Measurements from ENCODE around the gene ST6GALNAC3. TPM values are rescaled to one million over a fixed set of nuclear protein-coding genes. Genes with fewer than 3 reads are reported as not detected.
"Not testable (repeated sequence)": the region's sequence is repeated elsewhere in the genome, so short reads cannot be mapped to it uniquely, and the experiment has no call there.

ST6GALNAC3 gene
- polyA plus RNA-seq, 1 donor: 5.0 TPM

- DNase-seq (ENCODE audit: low read depth): no peak
Observed at GRCh38 chr1:76190749-76191424, 116.3 kb downstream of the ST6GALNAC3 start.

GRCh38 chr1:76191561-76191960, 117.0 kb downstream of the ST6GALNAC3 start:
- DNase-seq (ENCODE audit: low read depth): no peak

- DNase-seq (ENCODE audit: low read depth): no peak
Observed at GRCh38 chr1:76198452-76198851, 123.9 kb downstream of the ST6GALNAC3 start.

- DNase-seq (ENCODE audit: low read depth): no peak
Observed at GRCh38 chr1:76202670-76203069, 128.1 kb downstream of the ST6GALNAC3 start.

GRCh38 chr1:76203127-76203526, 128.6 kb downstream of the ST6GALNAC3 start:
- DNase-seq (ENCODE audit: low read depth): no peak

GRCh38 chr1:76209238-76209637, 134.7 kb downstream of the ST6GALNAC3 start:
- DNase-seq (ENCODE audit: low read depth): no peak

- DNase-seq (ENCODE audit: low read depth): no peak
Observed at GRCh38 chr1:76209648-76210047, 135.1 kb downstream of the ST6GALNAC3 start.

- DNase-seq (ENCODE audit: low read depth): no peak
Observed at GRCh38 chr1:76210160-76210559, 135.6 kb downstream of the ST6GALNAC3 start.

- no peak for DNase-seq (ENCODE audit: low read depth)
Observed at GRCh38 chr1:76218888-76219287, 144.3 kb downstream of the ST6GALNAC3 start.

- DNase-seq (ENCODE audit: low read depth): no peak
Observed at GRCh38 chr1:76219366-76219818, 144.8 kb downstream of the ST6GALNAC3 start.

GRCh38 chr1:76224752-76225151, 150.2 kb downstream of the ST6GALNAC3 start:
- DNase-seq (ENCODE audit: low read depth): no peak

- no peak for DNase-seq (ENCODE audit: low read depth)
Observed at GRCh38 chr1:76225526-76225925, 151.0 kb downstream of the ST6GALNAC3 start.

GRCh38 chr1:76227621-76228020, 153.1 kb downstream of the ST6GALNAC3 start:
- no peak for DNase-seq (ENCODE audit: low read depth)

- DNase-seq (ENCODE audit: low read depth): no peak
Observed at GRCh38 chr1:76229279-76230005, 154.9 kb downstream of the ST6GALNAC3 start.

- DNase-seq (ENCODE audit: low read depth): no peak
Observed at GRCh38 chr1:76230842-76231281, 156.3 kb downstream of the ST6GALNAC3 start.

- no peak for DNase-seq (ENCODE audit: low read depth)
Observed at GRCh38 chr1:76231320-76231719, 156.8 kb downstream of the ST6GALNAC3 start.

- no peak for DNase-seq (ENCODE audit: low read depth)
Observed at GRCh38 chr1:76232666-76233065, 158.1 kb downstream of the ST6GALNAC3 start.

GRCh38 chr1:76234061-76234460, 159.5 kb downstream of the ST6GALNAC3 start:
- no peak for DNase-seq (ENCODE audit: low read depth)

- DNase-seq (ENCODE audit: low read depth): no peak
Observed at GRCh38 chr1:76237211-76237610, 162.7 kb downstream of the ST6GALNAC3 start.

GRCh38 chr1:76238094-76238628, 163.6 kb downstream of the ST6GALNAC3 start:
- no peak for DNase-seq (ENCODE audit: low read depth)

GRCh38 chr1:76239470-76239918, 164.9 kb downstream of the ST6GALNAC3 start:
- DNase-seq (ENCODE audit: low read depth): no peak

GRCh38 chr1:76240316-76240715, 165.8 kb downstream of the ST6GALNAC3 start:
- DNase-seq (ENCODE audit: low read depth): no peak

GRCh38 chr1:76242587-76242986, 168.0 kb downstream of the ST6GALNAC3 start:
- DNase-seq (ENCODE audit: low read depth): not testable (repeated sequence)
